GM08714 (cell line): ENCODE data around the gene BAIAP2L2.
"Not testable (repeated sequence)": the region's sequence is repeated elsewhere in the genome, so short reads cannot be mapped to it uniquely, and the experiment has no call there.

ENCODE experiments used
- H3K4me3 ChIP-seq: fragments of 200-500 bp; sonication (Bioruptor generic); 2 replicates; pipeline ENCODE4 v1.5.1; 2014; ENCODE audit warnings: mild to moderate bottlenecking, low read length, inconsistent platforms
- ZNF274 ChIP-seq: IDR thresholded peaks from 2 replicates; pipeline ENCODE4 v1.6.1; 2012; ENCODE audit warnings: mild to moderate bottlenecking, low read depth, low read length

BAIAP2L2 gene

DNA sequence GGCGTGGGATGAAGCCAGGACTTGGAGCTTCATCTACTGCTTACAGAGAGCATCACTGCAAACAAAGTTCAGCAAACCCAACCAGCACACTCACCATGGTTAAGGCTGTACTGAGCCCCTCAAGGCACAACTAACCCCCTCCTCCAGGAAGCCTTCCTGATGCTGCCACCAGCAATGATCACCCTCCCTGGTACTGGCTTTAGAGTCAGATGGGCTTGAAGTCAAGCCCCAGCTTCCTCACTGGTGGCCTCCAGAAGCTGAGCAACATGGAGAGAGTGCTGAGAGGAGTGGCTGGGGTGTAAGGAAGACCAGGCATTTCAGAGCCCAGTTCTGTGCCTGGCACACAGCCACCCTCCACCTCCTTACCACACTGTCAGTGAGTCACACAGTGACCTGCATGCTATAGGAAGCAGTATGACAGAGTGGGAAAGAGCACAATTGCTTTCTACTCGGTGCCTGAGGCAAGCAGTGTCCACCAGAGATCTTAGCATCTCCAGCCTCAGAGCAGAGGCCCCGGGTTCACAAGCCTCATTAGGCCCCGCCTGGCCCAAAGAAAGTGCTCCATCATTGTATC, 24.7 kb upstream of the BAIAP2L2 start:
- TF ChIP-seq ZNF274, result no peak
- no peak overlapping the region for H3K4me3 ChIP-seq

DNA sequence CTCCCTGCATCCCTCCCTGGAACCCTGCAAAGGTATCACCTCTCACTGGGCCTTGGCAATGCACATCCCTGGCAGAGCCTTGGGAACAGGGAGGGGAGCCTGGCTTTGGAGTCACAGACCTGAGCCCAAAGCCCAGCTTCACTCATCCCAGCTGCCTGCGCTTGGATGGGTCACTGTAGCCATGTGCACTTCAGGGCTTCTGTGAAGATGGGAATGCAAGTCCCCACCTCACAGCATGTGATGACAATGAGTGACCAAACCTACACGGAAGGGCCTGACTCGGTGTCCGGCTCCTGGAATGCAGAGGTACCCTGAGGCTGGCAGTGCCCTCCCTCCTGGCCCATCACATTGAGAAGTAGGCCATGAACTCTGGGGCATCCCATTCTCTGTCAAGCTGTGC, 22.8 kb upstream of the BAIAP2L2 start:
- H3K4me3 ChIP-seq, result no peak overlapping the region
- no peak for TF ChIP-seq ZNF274

- H3K4me3 ChIP-seq, result no peak overlapping the region
- TF ChIP-seq ZNF274, result no peak
These were observed 22.3 kb upstream of the BAIAP2L2 start for GRCh38 chr22:38132794-38133193.

DNA sequence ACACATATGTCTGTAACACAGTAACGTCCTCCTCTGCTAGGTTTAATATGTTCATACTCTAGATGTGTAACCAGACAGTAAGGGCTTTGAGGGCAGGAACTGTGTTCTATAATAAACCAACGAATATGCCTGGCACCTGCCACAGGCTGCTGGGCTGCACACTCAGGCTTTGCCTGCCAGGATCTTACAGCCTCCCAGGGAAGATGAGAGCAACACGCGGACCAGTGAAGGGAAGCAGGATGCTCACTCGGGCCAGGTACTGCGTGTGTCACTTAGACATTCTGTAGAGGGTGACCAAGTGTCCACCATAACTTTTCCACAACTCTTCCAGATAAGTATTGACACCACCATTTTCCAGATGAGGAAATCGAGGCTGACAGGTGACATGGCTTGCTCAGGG, 21.7 kb upstream of the BAIAP2L2 start:
- TF ChIP-seq ZNF274, result no peak

DNA sequence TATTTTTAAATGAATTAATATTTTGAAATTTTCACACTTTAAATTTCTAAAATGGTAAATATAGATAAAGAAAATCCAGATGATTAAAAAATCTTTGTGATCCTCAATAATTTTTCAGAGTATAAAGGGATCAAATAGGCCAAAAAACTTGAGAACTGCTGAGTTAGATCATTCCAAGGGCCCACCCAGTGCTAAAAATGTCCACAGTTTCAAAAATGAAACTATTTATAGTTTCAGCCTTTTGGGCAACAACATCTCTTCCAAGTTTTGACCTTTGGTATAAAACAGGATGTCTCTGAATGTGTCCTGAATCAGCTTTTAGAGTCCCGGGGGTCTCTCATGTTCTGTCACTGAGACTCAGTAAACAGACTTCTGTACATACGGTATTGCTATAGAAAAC, 20.9 kb upstream of the BAIAP2L2 start:
- no peak for TF ChIP-seq ZNF274
- H3K4me3 ChIP-seq, result no peak overlapping the region

More for the DNA sequence above, 21.7 kb upstream of the BAIAP2L2 start:
- H3K4me3 ChIP-seq, result no peak overlapping the region

- no peak for TF ChIP-seq ZNF274
These were observed 19.4 kb upstream of the BAIAP2L2 start for GRCh38 chr22:38129856-38130255.

DNA sequence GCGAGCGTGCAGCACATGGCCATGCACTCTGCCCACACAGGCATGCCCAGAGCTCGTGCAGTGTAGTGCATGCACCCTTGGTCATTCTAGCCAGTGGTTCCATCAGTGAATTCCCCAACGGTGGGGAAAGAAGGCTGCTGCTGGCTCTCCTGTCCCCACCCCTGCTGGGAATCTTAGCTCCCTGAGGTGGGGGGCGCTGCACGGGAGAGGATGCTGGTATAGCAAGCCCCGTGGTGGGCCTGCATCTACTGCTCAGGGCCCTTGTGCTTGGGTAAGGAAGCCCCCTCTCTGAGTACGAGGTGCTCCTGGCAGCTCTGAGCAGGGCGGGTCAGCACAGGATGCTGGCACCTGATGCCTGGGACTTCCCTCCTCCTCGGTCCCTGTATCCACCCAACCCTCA, 18.5 kb upstream of the BAIAP2L2 start:
- H3K4me3 ChIP-seq, result no peak overlapping the region
- TF ChIP-seq ZNF274, result no peak

More at GRCh38 chr22:38129856-38130255, 19.4 kb upstream of the BAIAP2L2 start:
- H3K4me3 ChIP-seq, result no peak overlapping the region

DNA sequence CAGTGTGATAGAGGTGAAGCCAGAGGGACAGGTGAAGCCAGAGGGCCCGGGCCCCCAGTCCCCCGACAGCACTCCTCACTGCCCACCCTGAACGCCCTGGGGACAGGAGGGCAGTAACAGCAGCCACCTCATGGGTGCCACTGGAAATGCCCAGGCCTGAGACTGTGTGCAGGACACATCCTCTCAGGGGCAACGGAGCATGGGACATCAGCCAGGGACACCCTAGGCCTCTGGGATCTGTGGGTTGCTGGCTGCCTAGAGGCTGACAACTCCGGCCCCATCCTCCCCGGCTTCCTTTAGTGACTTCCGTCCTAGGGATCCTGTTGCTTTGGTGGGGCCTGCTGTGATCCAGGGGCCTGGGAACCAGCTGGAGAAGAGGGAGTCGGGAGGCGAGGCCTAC, 17.4 kb upstream of the BAIAP2L2 start:
- no peak for TF ChIP-seq ZNF274
- H3K4me3 ChIP-seq, result no peak overlapping the region

- no peak overlapping the region for H3K4me3 ChIP-seq
- no peak for TF ChIP-seq ZNF274
These were observed 16.6 kb upstream of the BAIAP2L2 start for GRCh38 chr22:38126928-38127668.

GRCh38 chr22:38125751-38126201, 15.3 kb upstream of the BAIAP2L2 start:
- TF ChIP-seq ZNF274, result no peak
- no peak overlapping the region for H3K4me3 ChIP-seq

DNA sequence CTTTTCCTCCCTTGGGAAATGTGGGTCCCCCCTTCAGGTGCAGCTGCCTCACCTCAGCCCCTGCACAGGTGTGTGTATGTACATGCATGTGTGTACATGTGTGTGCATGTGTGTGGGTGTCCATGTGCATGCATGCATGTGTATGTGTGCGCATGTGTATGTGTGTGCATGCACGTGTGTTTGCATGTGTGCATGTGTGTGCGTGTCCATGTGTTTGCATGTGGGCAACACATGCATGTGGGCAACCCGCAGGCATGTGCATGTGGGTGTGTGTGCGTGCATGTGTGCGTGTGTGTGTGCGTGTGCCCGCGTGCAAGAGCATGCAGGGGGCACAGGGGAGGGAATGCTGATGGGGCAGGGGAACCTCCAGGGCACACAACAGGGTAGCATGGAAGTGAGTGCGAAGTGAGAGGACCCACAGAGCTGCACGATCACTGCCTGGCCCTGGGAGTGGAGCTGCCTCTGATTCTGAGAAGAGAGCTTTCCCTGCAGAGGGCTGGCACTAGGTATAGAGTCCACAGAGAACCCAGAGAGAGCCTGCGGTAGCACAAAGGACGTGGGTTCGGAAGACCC, 14.6 kb upstream of the BAIAP2L2 start:
- TF ChIP-seq ZNF274, result no peak
- H3K4me3 ChIP-seq, result no peak overlapping the region

DNA sequence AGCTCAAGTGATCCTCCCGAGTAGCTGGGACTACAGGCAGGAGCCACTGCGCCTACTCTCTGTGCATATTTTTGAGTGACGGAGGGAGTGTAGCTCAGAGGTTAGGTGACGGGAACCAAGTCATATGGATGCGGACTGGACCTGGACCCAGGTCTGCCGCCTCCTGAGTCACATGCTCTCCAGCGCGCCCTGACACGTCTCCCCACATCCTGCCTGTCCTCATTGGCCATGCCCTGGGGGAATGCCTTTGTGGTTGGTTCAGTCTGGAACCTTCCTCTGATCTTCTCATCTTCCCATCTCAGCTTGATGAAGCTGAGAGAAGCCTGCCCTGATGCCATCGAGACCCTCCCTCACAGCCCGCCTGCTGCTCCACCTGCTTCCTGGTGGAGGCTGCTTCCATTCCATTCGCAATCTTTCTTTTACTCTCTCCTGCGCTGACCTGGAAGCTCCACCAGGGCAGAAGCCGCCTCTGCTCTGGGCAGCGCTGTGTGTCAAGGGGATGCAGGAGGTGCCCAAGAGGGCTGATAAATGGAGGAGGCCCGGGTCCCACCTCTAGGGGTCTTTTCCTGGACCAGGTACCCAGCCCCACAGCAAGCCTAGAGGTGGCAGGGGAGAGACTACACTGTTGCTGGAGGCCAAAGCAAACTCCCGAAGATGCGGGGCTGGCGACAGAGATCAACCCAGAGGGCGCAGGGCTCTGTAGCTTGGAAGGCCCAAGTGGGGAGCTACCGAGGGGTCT, 13.9 kb upstream of the BAIAP2L2 start:
- TF ChIP-seq ZNF274, result no peak
- H3K4me3 ChIP-seq, result no peak overlapping the region

GRCh38 chr22:38122616-38123015, 12.1 kb upstream of the BAIAP2L2 start:
- H3K4me3 ChIP-seq, result no peak overlapping the region
- no peak for TF ChIP-seq ZNF274

DNA sequence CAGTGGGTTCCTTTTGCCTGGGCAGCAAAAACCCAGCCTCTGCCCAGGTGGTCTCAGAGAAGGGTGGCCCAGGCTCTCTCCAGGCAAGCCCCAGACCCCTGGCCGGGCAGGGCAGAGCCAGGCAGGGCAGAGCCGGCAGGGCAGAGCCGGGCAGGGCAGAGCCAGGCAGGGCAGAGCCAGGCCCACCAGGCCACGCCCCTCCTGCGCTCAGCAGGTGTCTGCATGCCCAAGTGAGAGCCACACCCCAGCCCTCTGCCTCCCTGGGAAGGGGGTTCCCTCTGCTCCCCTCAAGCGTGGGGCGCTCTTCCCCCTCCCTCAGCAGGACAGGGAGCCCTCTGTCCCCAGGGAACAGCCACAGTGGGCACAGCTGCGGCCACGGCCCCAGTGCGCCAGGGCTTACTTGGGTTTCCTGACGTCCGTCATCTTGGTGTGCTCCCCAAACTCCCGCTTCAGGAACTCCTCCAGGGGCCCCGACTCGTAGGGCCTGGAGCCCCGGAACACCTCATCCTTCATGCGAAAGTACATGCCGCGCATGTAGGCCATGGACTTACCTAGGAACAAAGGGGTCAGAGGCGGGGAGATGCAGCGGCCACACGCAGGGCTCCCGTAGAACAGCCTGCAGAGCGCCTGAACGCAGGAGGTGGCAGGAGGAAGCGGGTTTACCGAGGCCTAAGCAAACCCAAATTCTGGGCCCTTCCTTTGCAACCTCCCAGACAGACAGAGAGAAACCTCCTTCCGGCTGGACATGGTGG, 10.1 kb upstream of the BAIAP2L2 start:
- no peak for TF ChIP-seq ZNF274
- H3K4me3 ChIP-seq, result no peak overlapping the region

DNA sequence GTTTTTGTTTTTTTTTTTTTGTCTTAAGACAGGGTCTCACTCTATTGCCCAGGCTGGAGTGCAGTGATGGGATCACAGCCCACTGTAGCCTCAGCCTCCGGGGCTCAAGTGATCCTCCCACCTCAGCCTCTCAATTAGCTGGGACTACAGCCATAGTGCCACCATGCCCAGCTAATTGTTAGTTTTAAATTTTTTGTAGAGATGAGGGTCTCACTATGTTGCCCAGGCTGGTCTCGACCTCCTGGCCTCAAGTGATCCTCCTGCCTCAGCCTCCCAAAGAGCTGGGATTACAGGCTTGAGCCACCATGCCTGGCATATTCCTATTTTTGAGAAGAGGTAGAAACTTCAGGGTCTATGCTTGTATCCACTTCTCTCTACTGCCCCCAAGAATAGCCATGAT, 8.3 kb upstream of the BAIAP2L2 start:
- H3K4me3 ChIP-seq, result not testable (repeated sequence)
